Retinal pigment epithelial cell (primary cell): ENCODE results near the gene GABRR2.

Source experiments
- DNase-seq: peaks from one replicate; pipeline ENCODE4 v3.0.0-alpha.2; 2010; ENCODE audit warnings: low read depth
- H3K4me3 ChIP-seq: 2 replicates; pipeline ENCODE4 v1.5.1; 2011; ENCODE audit warnings: mild to moderate bottlenecking, low read length, control low read depth, moderate library complexity
- TF ChIP-seq, protein P1 (sequence below): conservative IDR thresholded peaks from 2 replicates; pipeline ENCODE4 v1.5.1; 2011; ENCODE audit warnings: low read depth, low read length, control low read depth, inconsistent platforms

GABRR2 gene

DNA sequence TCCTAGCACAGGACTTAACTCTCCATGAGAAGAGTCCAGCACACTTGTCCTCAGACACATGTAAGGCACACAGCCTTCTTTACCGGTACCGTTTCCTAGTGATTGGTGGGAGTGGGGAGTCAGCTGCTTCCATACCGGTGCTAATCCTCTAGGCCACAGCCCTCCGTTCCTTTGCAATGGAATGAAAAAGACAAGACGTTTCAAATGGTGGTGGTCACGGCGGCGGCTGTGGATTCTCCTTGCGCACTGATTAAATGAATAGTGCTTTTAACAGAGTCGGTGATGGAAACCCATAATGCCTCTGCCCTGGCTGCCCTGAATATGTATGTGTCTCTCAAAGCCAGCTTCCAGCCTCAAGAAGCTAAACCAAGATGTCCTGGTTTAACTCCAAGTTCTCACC lies 63.1 kb downstream of the GABRR2 start:
- DNase-seq, result no peak
- H3K4me3 ChIP-seq, result no peak overlapping the region
- TF ChIP-seq, protein P1, sequence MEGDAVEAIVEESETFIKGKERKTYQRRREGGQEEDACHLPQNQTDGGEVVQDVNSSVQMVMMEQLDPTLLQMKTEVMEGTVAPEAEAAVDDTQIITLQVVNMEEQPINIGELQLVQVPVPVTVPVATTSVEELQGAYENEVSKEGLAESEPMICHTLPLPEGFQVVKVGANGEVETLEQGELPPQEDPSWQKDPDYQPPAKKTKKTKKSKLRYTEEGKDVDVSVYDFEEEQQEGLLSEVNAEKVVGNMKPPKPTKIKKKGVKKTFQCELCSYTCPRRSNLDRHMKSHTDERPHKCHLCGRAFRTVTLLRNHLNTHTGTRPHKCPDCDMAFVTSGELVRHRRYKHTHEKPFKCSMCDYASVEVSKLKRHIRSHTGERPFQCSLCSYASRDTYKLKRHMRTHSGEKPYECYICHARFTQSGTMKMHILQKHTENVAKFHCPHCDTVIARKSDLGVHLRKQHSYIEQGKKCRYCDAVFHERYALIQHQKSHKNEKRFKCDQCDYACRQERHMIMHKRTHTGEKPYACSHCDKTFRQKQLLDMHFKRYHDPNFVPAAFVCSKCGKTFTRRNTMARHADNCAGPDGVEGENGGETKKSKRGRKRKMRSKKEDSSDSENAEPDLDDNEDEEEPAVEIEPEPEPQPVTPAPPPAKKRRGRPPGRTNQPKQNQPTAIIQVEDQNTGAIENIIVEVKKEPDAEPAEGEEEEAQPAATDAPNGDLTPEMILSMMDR, result no peak

DNA sequence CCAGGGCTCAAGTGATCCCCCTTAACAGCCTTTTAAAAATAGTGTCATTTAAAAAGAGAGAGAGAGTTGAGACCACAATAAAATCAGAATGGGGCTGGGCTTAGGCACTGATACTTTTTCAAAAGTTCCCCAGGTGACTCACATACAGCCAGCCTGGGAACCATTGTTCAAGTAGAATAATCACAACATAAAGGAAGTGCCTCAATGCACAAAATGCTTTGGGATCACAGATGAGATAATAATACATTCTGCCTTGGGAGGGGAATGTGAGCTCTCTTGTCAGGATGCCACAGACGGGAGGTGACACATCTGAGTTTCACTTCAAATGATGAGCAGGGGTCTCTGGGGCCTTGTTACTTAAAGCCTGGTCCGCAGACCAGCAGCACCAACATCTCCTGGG lies 63.9 kb downstream of the GABRR2 start:
- no peak for DNase-seq
- no peak overlapping the region for H3K4me3 ChIP-seq
- TF ChIP-seq, protein P1, result no peak

- TF ChIP-seq, protein P1, result no peak
- H3K4me3 ChIP-seq, result no peak overlapping the region
- DNase-seq, result no peak
These were observed 64.9 kb downstream of the GABRR2 start for GRCh38 chr6:89250239-89250638.

DNA sequence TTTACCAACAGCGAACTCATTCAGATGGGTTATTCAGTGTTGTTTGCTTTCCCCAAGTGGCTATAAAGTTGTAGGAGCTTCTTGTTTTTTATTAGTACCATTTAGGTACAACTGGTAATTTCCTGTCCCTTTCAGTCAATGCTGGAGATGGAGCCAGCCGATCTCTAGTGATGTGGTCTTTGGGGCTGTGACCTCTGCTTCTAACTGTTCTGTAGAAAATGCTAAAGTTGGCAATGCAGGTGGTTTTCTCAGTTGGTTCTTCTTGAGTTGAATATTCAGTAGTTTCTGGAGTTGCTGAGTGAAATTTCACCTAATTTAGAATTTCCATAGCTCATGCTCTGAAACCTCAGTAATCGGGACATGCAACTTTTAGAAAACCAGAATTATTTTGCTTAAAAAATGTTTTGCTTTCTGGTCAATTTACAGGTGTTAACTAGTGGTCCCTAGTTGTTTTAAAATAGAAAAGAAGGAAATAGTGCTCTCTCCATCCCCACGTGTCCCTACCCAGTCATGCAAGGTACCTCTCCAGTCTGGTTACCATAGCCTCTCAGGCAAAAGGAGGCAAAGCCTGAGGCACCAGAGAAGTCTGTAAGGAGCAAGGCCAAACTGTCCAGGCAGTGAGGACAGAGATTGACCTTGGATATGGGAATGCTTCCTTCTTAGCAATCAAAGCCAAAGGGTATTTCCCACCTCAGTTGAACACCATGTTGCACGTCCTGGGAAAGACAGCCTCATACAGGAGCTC lies 70.7 kb downstream of the GABRR2 start:
- TF ChIP-seq, protein P1, result no peak
- H3K4me3 ChIP-seq, result no peak overlapping the region
- DNase-seq, result no peak

- TF ChIP-seq, protein P1, result no peak
- H3K4me3 ChIP-seq, result no peak overlapping the region
- DNase-seq, result no peak
These were observed 71.8 kb downstream of the GABRR2 start for GRCh38 chr6:89243331-89243629.

DNA sequence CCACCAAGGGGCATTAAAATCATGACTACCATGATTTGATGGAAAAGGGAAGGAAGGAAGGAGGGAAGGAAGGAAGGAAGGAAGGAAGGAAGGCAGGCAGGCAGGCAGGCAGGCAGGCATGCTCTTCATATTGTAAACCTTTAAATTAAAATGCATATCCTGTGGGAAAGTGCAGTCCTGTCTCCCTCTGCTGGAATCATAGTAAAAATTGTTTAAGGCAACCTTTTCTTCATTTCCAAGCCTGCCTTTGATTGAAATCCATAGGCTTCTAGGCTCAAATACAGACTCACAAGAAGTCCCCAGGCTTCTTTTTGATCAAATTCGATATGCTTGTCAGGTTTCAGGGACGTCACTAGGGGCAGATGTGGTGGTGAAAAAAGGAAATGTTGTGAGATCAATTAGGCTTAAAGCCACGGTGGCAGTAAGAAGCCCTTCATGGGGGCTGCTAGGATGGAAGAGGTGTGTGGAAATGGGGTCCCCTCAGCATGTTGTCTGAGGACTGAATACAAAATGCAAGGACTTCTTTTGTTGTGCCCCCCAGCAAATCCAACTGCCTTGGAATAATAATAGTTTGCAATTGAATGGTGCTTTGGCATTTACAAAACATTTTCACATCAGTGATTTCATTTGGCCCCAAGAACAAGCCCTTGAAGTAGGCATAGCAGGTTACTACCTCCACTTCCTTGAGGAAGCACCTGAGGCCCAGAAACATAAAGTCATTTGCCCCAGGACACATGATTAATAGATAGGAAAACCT lies 72.3 kb downstream of the GABRR2 start:
- no peak overlapping the region for H3K4me3 ChIP-seq
- peak; percentile 29 for DNase-seq
- TF ChIP-seq, protein P1, result peak; percentile 61

DNA sequence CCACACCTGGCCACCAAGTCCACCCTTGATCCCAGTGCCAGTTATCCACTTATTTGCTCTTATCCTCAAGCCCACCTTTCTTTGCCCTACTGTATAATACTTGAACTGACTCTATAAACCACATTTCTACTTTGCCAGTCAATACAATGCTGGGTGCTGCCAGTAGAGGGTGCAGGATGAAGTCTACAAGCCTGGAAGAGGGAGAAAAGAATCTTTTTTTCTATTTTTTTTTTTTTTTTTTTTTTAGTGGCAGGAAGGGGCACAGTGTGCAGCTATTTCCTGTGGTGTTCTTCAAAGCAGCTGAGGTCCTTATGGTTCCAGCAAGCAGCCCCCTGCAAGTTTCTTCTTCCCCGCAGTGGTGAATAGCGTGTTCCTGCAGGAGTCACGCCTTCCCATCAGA lies 75.8 kb downstream of the GABRR2 start:
- DNase-seq, result no peak
- H3K4me3 ChIP-seq, result no peak overlapping the region
- TF ChIP-seq, protein P1, result peak; percentile 49
